ENCODE data around the gene CLDN10. TPM values are rescaled to one million over a fixed set of nuclear protein-coding genes. Genes with fewer than 3 reads are reported as not detected.

Gene CLDN10
- total and polyA plus RNA-seq, 12 donors = 0.21 to 0.72 (median 0.28) TPM; not detected in 4

DNA sequence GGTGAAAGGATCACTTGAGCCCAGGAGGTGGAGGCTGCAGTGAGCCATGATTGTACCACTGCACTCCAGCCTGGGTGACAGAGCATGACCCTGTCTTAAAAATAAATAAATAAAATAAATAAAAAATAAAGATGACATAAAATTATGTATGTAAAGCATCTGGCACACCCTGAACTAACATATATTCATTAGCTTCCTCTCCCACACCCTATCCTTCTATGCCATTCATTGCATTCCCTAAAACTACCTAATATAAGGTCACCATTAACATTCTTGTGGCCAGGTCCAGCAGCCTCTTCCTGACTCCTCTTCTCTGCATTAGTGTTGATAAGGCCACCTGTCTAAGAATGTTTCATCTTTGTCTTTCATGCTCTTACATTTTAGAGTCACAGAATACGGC, 44.5 kb upstream of the CLDN10 start:
- H3K9me3 ChIP-seq = no peaks in the 10 kb centered on the region
- no peak overlapping the region for H3K27ac ChIP-seq
- TF ChIP-seq, protein P1, sequence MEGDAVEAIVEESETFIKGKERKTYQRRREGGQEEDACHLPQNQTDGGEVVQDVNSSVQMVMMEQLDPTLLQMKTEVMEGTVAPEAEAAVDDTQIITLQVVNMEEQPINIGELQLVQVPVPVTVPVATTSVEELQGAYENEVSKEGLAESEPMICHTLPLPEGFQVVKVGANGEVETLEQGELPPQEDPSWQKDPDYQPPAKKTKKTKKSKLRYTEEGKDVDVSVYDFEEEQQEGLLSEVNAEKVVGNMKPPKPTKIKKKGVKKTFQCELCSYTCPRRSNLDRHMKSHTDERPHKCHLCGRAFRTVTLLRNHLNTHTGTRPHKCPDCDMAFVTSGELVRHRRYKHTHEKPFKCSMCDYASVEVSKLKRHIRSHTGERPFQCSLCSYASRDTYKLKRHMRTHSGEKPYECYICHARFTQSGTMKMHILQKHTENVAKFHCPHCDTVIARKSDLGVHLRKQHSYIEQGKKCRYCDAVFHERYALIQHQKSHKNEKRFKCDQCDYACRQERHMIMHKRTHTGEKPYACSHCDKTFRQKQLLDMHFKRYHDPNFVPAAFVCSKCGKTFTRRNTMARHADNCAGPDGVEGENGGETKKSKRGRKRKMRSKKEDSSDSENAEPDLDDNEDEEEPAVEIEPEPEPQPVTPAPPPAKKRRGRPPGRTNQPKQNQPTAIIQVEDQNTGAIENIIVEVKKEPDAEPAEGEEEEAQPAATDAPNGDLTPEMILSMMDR (IDR thresholded peaks at IDR 0.05) = no peak
- ATAC-seq (no peak), DNase-seq (no peak)
- WGBS, 2 donors = 0 to 93% methylated on average over 1 of the region's 1 CpG
- peaks cover 0 to 11% (median 4%) of the 10 kb centered on the region in 9 donors for H3K4me1 ChIP-seq
- no peaks in the 10 kb centered on the region for H3K36me3 ChIP-seq
- intact Hi-C loops (cut with DNase I) = no loop called here
- H3K27me3 ChIP-seq = no peaks in the 10 kb centered on the region
- no peak overlapping the region for H3K4me3 ChIP-seq

DNA sequence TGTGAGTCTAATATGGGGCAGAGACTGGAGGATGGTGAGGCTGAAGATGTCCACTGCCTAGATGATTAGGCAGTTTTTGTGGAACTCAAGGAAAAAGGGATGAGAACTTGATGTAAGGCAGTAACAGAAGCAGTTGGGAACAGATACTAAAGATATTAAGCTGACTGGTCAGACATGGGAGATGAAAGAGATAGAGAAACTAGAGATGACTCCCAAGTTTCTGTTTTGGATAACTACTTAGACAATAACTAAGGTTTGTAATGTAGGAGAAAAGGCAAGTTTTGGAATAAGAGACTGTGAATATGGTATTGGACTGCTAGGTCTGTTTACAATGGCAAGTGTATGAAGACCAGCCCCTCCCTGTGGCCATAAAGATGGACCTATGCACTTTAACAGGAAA, 43.5 kb upstream of the CLDN10 start:
- DNase-seq (no peak), ATAC-seq (no peak)
- Histone ChIP-seq H3K4me3 (no peak overlapping the region), H3K36me3 (no peaks in the 10 kb centered on the region), H3K27ac (no peak overlapping the region), H3K4me1 (peaks cover 0 to 11% (median 4%) of the 10 kb centered on the region in 9 donors), H3K27me3 (peaks cover 0 to 3% (median 0%) of the 10 kb centered on the region in 7 donors), H3K9me3 (no peaks in the 10 kb centered on the region)
- TF ChIP-seq, protein P1 (IDR thresholded peaks at IDR 0.05) = no peak
- intact Hi-C loops (cut with DNase I) = no loop called here

DNA sequence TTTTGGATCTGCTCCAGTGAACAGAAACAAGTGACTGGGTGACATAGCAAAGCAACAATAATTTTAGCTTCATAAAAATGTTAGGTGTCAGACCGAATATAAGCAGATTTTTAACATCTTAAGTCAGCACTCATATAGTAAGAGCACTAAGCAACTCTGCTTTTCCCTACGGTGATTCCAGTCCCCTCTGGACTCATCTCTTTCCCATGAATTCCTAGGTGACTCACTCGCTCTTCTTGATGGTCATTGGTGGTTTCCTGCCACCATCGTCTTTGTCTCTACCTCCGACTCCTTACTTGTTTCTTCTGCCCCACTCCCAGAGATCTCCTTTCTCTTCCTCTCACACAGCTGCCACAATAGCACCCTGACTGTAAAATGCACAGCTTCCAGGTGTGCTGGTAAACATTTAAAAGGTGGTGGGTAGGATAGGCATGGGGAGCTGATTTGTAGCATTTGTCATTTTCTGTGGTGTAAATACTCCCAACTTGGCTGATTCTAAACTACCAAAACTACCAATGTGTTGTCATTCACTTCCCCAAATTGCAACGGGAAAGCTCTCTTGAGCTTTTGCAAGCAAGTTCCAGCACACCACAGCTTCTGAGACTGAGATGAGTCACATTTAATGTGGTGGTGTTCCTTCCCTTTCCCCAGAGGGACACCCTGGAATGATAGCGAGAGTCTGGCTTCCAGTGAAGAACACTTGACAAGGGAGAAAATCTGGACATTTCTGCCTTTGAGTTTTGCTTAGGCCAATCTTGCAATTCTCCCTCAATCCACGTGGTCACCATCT, 42.8 kb upstream of the CLDN10 start:
- Histone ChIP-seq H3K27me3 (peaks cover 0 to 11% (median 0%) of the 10 kb centered on the region in 7 donors), H3K4me3 (no peak overlapping the region), H3K4me1 (peaks cover 0 to 11% (median 4%) of the 10 kb centered on the region in 9 donors), H3K27ac (no peak overlapping the region), H3K9me3 (no peaks in the 10 kb centered on the region), H3K36me3 (no peaks in the 10 kb centered on the region)
- TF ChIP-seq, protein P1 (IDR thresholded peaks at IDR 0.05) = no peak
- WGBS, 2 donors = 70 to 71% methylated on average over 8 of the region's 8 CpGs
- DNase-seq (no peak), ATAC-seq (peak in 1 of 8 donors; percentile 25)
- intact Hi-C loops (cut with DNase I) = no loop called here

DNA sequence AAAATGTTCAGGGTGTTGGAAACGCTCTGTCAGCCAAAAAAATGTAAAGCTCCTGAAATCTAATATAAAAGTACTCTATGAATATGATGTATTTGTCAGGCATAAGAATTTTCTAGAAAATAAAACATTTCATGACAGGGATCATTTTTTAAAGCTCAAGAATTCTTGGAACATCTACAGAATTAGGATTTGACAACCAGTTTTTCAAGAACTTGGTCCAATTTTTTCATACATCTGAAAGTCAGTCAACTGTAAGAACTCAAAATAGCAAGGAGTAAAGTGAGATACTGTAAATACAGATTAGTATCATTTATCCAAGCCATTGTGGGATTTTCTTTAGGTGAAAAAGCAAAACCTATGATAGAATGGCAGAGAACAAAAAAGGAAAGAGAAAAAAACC, 41.6 kb upstream of the CLDN10 start:
- no peak for DNase-seq
- H3K36me3 ChIP-seq = no peaks in the 10 kb centered on the region
- no peak for ATAC-seq
- peaks cover 0 to 14% (median 0%) of the 10 kb centered on the region in 7 donors for H3K27me3 ChIP-seq
- peaks cover 0 to 11% (median 0%) of the 10 kb centered on the region in 9 donors for H3K4me1 ChIP-seq
- intact Hi-C loops (cut with DNase I) = no loop called here
- no peak overlapping the region for H3K4me3 ChIP-seq
- TF ChIP-seq, protein P1 (IDR thresholded peaks at IDR 0.05) = no peak
- H3K27ac ChIP-seq = no peak overlapping the region
- no peaks in the 10 kb centered on the region for H3K9me3 ChIP-seq
- 71 to 78% methylated on average over 1 of the region's 1 CpG for WGBS, 2 donors

Measured in heart right ventricle (tissue), 16 donors.